Psoas muscle (tissue), 8 donors: ENCODE results near the gene GARRE1. TPM values are rescaled to one million over a fixed set of nuclear protein-coding genes. Genes with fewer than 3 reads are reported as not detected.
A peak's percentile ranks its signal among the peaks of the same experiment; 100 is the strongest.

Experiments
- ATAC-seq, 4 donors: fragments of 200-7000 bp; cut with Tn5 transposase; one replicate each; pipeline ENCODE4 v1.9.1; 2020; ENCODE audit warnings: moderate library complexity in 3 of 4, mild to moderate bottlenecking in 2 of 4
- DNase-seq, 2 donors: peaks; one replicate each; pipeline ENCODE4 v3.0.0-alpha.2; 2020
- H3K27ac ChIP-seq: fragments of 200-600 bp; one replicate; pipeline ENCODE4 v1.8.0; 2022
- H3K27me3 ChIP-seq, 3 donors: fragments of 200-600 bp in 1 of 3; one replicate each; pipeline versions ENCODE4 v1.6.1 to v1.8.0; 2013 to 2022; ENCODE audit warnings: low read length in 2 of 3, mild to moderate bottlenecking in 2 of 3, moderate library complexity in 1 of 3; ENCODE audit not compliant: insufficient read depth in 3 of 3
- H3K36me3 ChIP-seq, 2 donors: fragments of 200-600 bp in 1 of 2; one replicate each; pipeline versions ENCODE4 v1.6.1 to v1.8.0; 2013 to 2022; ENCODE audit warnings: low read depth in 1 of 2, mild to moderate bottlenecking in 1 of 2, moderate library complexity in 1 of 2; ENCODE audit not compliant: insufficient read depth in 1 of 2
- H3K4me1 ChIP-seq: fragments of 200-600 bp; one replicate; pipeline ENCODE4 v1.8.0; 2022
- H3K4me3 ChIP-seq: fragments of 200-600 bp; one replicate; pipeline ENCODE4 v1.8.0; 2022; ENCODE audit warnings: mild to moderate bottlenecking
- H3K9me3 ChIP-seq: fragments of 200-600 bp; one replicate; pipeline ENCODE4 v1.8.0; 2022
- CTCF ChIP-seq: fragments of 200-600 bp; IDR thresholded peaks from one replicate; pipeline ENCODE4 v1.8.0; 2022; ENCODE audit warnings: antibody characterized with exemption
- whole genome bisulfite sequencing, 3 donors: extraction: QIAGEN DNeasy Blood & Tissue Kit; methylation state at CpG; one replicate each; pipeline versions ENCODE4 v1.1.6 to v1.1.7; 2013; 5-methylcytosine and 5-hydroxymethylcytosine counted together
- intact Hi-C, 2 donors: fragments of 100-400 bp; cut with DNase I; formaldehyde crosslinking; loops; one replicate each; pipeline versions ENCODE4 v1.11.0 to v1.14.2; 2022
- polyA plus RNA-seq, 3 donors: library from polyadenylated mRNA; stranded (reverse); fragments of 200-250 nt; gene quantifications; one replicate each; pipeline ENCODE4 v1.2.3, GENCODE V29; 2013
- total RNA-seq, 4 donors: library from RNA; stranded (reverse); fragmentation: NEBNext Ultra II Directional in 2 of 4; extraction: Animal tissue kit (Norgen Biotek cat#: 25700) in 2 of 4; gene quantifications; one replicate each; pipeline versions ENCODE4 v1.2.1 to v1.2.4, GENCODE V29; 2021 to 2023
- donor health status: healthy with polysubstance abuse.
- donor health status: DM: no; HTN: no; CAD: no; lungs with moderate emphysema.
- donor health status: Bipolar disorder and iron deficiency.
- donor health status: healthy.
- donor health status: DM: yes; HTN: yes; CAD: no.
- donor health status: DM: no; HTN: no; CAD: no.
- donor health status: DM: no; HTN: no; CAD: no.
- donor health status: DM: yes; HTN: yes; CAD: no.

GARRE1 gene
- total and polyA plus RNA-seq, 7 donors: 4.8 to 22.8 (median 16.4) TPM

- Histone ChIP-seq H3K4me3 (peak overlapping the region; percentile 100), H3K36me3 (no peaks in the 10 kb centered on the region), H3K27ac (peak overlapping the region; percentile 100), H3K4me1 (peaks cover 40% of the 10 kb centered on the region), H3K27me3 (no peaks in the 10 kb centered on the region), H3K9me3 (no peaks in the 10 kb centered on the region)
- no peak for TF ChIP-seq CTCF
- WGBS, 3 donors: 0% methylated on average over 31 to 88 of the region's 88 CpGs
- intact Hi-C loops: loop anchor here (5.0 kb wide), 2 partner anchors 77 to 82 kb away; no protein-coding TSS in a partner anchor
- DNase-seq (peak; percentile 50 to 71), ATAC-seq (peak; percentile 64 to 75 (median 68))
Observed at GRCh38 chr19:34254698-34255432, 511 bp downstream of the GARRE1 start.

GRCh38 chr19:34255546-34255945 lies 1.2 kb downstream of the GARRE1 start:
- Histone ChIP-seq H3K27me3 (no peaks in the 10 kb centered on the region), H3K9me3 (no peaks in the 10 kb centered on the region), H3K36me3 (no peaks in the 10 kb centered on the region), H3K4me3 (peak overlapping the region; percentile 100), H3K27ac (peak overlapping the region; percentile 100), H3K4me1 (peaks cover 47% of the 10 kb centered on the region)
- intact Hi-C loops: loop anchor here in 1 of 2 donors (5.0 kb wide), 1 partner anchor 77 kb away; no protein-coding TSS in a partner anchor
- TF ChIP-seq CTCF: no peak
- DNase-seq (no peak), ATAC-seq (no peak)
- whole genome bisulfite sequencing, 3 donors: 40 to 47% (median 46%) methylated on average over 9 of the region's 9 CpGs

- WGBS, 3 donors: 16 to 34% (median 19%) methylated on average over 5 of the region's 5 CpGs
- intact Hi-C loops: loop anchor here in 1 of 2 donors (5.0 kb wide), 1 partner anchor 75 kb away; no protein-coding TSS in a partner anchor
- no peak for TF ChIP-seq CTCF
- H3K4me1 ChIP-seq: peaks cover 60% of the 10 kb centered on the region
- no peak overlapping the region for H3K4me3 ChIP-seq
- no peak for ATAC-seq
- H3K36me3 ChIP-seq: no peaks in the 10 kb centered on the region
- H3K27me3 ChIP-seq: no peaks in the 10 kb centered on the region
- DNase-seq: no peak
- H3K27ac ChIP-seq: peak overlapping the region; percentile 100
- H3K9me3 ChIP-seq: no peaks in the 10 kb centered on the region
Observed at GRCh38 chr19:34256835-34257558, 2.6 kb downstream of the GARRE1 start.

GRCh38 chr19:34257559-34257924 lies 3.2 kb downstream of the GARRE1 start:
- Histone ChIP-seq H3K4me3 (no peak overlapping the region), H3K27ac (peak overlapping the region; percentile 100), H3K4me1 (peaks cover 64% of the 10 kb centered on the region), H3K9me3 (no peaks in the 10 kb centered on the region), H3K27me3 (no peaks in the 10 kb centered on the region), H3K36me3 (no peaks in the 10 kb centered on the region)
- DNase-seq (no peak), ATAC-seq (no peak)
- TF ChIP-seq CTCF: no peak
- WGBS, 3 donors: 59 to 67% (median 66%) methylated on average over 2 of the region's 2 CpGs
- intact Hi-C loops: loop anchor here in 1 of 2 donors (5.0 kb wide), 1 partner anchor 75 kb away; no protein-coding TSS in a partner anchor
